ENCODE data around the gene FXN.
A peak's percentile ranks its signal among the peaks of the same experiment; 100 is the strongest.
"Not testable (repeated sequence)": the region's sequence is repeated elsewhere in the genome, so short reads cannot be mapped to it uniquely, and the experiment has no call there.

Gene FXN
- 6.0 to 19.5 (median 11.9) reads per million in 9 experiments for total RNA-seq

- peak; percentile 89 for ATAC-seq (replicated peaks)
- H3K4me1 Mint-ChIP-seq (ENCODE audit: low read depth in 2 of 2) = peaks cover 10 to 12% of the 10 kb centered on the region in 2 donors
Measured at GRCh38 chr9:69035438-69036308, at the start of gene FXN. FXN (plus strand) TSS chr9:69035752; CDS start chr9:69035783, 31 bp downstream.

GRCh38 chr9:68986949-68987348, 48.6 kb upstream of the FXN start:
- not testable (repeated sequence) for ATAC-seq (replicated peaks); H3K27me3 Mint-ChIP-seq; H3K9me3 Mint-ChIP-seq; H3K4me1 Mint-ChIP-seq (ENCODE audit: low read depth in 2 of 2); H3K36me3 Mint-ChIP-seq (ENCODE audit: insufficient read depth); H3K4me3 Mint-ChIP-seq; H3K27ac Mint-ChIP-seq; DNase-seq

More at GRCh38 chr9:69035438-69036308, at the start of gene FXN:
- Mint-ChIP-seq H3K27me3 (no peaks in the 10 kb centered on the region), H3K4me3 (peak within 1 kb of the TSS; percentile 94 to 99), H3K36me3 (ENCODE audit: insufficient read depth) (peaks cover 7% of the 10 kb centered on the region), H3K9me3 (no peaks in the 10 kb centered on the region), H3K27ac (peak within 1 kb of the TSS; percentile 80 to 88)
- DNase-seq = peak; percentile 73 to 77 (median 77)

GRCh38 chr9:68991457-68991856, 44.1 kb upstream of the FXN start:
- Mint-ChIP-seq H3K36me3 (ENCODE audit: insufficient read depth) (no peaks in the 10 kb centered on the region), H3K27ac (no peak overlapping the region), H3K4me1 (ENCODE audit: low read depth in 2 of 2) (peaks cover 0 to 3% of the 10 kb centered on the region in 2 donors), H3K9me3 (no peaks in the 10 kb centered on the region), H3K27me3 (peaks cover 6 to 19% of the 10 kb centered on the region in 2 donors), H3K4me3 (no peak overlapping the region)
- no peak for DNase-seq
- no peak for ATAC-seq (replicated peaks)

DNA sequence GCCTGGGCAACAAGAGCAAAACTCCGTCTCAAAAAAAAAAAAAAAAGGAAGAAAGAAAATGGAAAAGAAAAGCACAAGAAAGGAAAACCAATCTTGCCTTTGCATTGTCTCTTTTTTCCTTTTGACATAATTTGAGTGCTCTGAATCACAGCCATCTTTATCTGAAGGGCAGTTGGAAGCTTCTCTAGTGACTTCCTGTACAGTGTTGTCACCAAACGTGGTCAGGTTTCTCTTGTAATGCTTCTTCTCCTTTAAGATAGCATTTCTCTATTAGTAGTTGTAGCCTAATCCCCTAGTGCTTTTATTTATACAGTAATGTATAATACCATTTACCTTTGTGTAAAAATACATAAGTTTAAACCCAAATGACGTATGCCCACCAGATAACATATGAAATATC, 39.8 kb upstream of the FXN start:
- Mint-ChIP-seq H3K9me3 (no peaks in the 10 kb centered on the region), H3K27ac (peak overlapping the region in 1 of 2 donors; percentile 35), H3K27me3 (peaks cover 6 to 11% of the 10 kb centered on the region in 2 donors), H3K4me1 (ENCODE audit: low read depth in 2 of 2) (peaks cover 0 to 3% of the 10 kb centered on the region in 2 donors), H3K4me3 (no peak overlapping the region), H3K36me3 (ENCODE audit: insufficient read depth) (no peaks in the 10 kb centered on the region)
- DNase-seq (no peak), ATAC-seq (replicated peaks) (no peak)

- Mint-ChIP-seq H3K27me3 (peaks cover 10 to 17% of the 10 kb centered on the region in 2 donors), H3K4me1 (ENCODE audit: low read depth in 2 of 2) (peaks cover 0 to 3% of the 10 kb centered on the region in 2 donors), H3K9me3 (no peaks in the 10 kb centered on the region), H3K4me3 (peak overlapping the region in 1 of 2 donors; percentile 35), H3K36me3 (ENCODE audit: insufficient read depth) (no peaks in the 10 kb centered on the region), H3K27ac (peak overlapping the region in 1 of 2 donors; percentile 5)
- no peak for ATAC-seq (replicated peaks)
- no peak for DNase-seq
Measured at GRCh38 chr9:68996462-68996861, 39.1 kb upstream of the FXN start.

GRCh38 chr9:68997666-68998065, 37.9 kb upstream of the FXN start:
- ATAC-seq (replicated peaks) (no peak), DNase-seq (no peak)
- Mint-ChIP-seq H3K4me3 (no peak overlapping the region), H3K4me1 (ENCODE audit: low read depth in 2 of 2) (peaks cover 0 to 3% of the 10 kb centered on the region in 2 donors), H3K27me3 (peaks cover 21 to 28% of the 10 kb centered on the region in 2 donors), H3K9me3 (no peaks in the 10 kb centered on the region), H3K36me3 (ENCODE audit: insufficient read depth) (no peaks in the 10 kb centered on the region), H3K27ac (no peak overlapping the region)

DNA sequence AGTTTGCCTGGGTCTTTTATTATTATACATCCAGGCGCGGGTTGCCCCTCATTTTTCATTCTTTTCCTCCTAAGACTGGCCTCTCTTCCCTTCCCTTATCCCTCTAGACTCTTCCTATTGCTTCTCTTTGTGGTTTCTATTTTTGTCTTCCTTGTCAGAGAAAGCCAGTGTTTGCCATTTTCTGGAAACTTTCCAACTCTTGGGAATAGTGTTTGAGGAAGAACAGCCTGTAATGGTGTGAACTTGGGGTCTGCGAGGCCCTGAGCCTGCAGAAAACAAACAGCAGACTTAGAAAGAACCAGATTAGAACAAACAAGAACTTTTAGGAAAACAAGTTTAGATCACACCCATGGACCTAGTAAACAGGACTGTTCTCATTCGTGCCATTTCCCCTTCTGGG, 37.2 kb upstream of the FXN start:
- no peaks in the 10 kb centered on the region for H3K9me3 Mint-ChIP-seq
- no peak for ATAC-seq (replicated peaks)
- H3K27me3 Mint-ChIP-seq = peaks cover 16 to 28% of the 10 kb centered on the region in 2 donors
- no peak overlapping the region for H3K27ac Mint-ChIP-seq
- no peak overlapping the region for H3K4me3 Mint-ChIP-seq
- peaks cover 0 to 3% of the 10 kb centered on the region in 2 donors for H3K4me1 Mint-ChIP-seq (ENCODE audit: low read depth in 2 of 2)
- H3K36me3 Mint-ChIP-seq (ENCODE audit: insufficient read depth) = no peaks in the 10 kb centered on the region
- DNase-seq = no peak

- ATAC-seq (replicated peaks) = peak; percentile 52
- H3K4me1 Mint-ChIP-seq (ENCODE audit: low read depth in 2 of 2) = peaks cover 0 to 3% of the 10 kb centered on the region in 2 donors
- H3K27ac Mint-ChIP-seq = no peak overlapping the region
- no peaks in the 10 kb centered on the region for H3K36me3 Mint-ChIP-seq (ENCODE audit: insufficient read depth)
- peaks cover 15 to 28% of the 10 kb centered on the region in 2 donors for H3K27me3 Mint-ChIP-seq
- H3K4me3 Mint-ChIP-seq = no peak overlapping the region
- H3K9me3 Mint-ChIP-seq = no peaks in the 10 kb centered on the region
- no peak for DNase-seq
Measured at GRCh38 chr9:68998812-68999211, 36.7 kb upstream of the FXN start.

GRCh38 chr9:68999393-69000105, 36.0 kb upstream of the FXN start:
- Mint-ChIP-seq H3K4me1 (ENCODE audit: low read depth in 2 of 2) (peaks cover 0 to 3% of the 10 kb centered on the region in 2 donors), H3K36me3 (ENCODE audit: insufficient read depth) (no peaks in the 10 kb centered on the region), H3K9me3 (no peaks in the 10 kb centered on the region), H3K27ac (no peak overlapping the region), H3K4me3 (no peak overlapping the region), H3K27me3 (peaks cover 17 to 36% of the 10 kb centered on the region in 2 donors)
- ATAC-seq (replicated peaks) (peak; percentile 92), DNase-seq (peak; percentile 50 to 57 (median 50))

DNA sequence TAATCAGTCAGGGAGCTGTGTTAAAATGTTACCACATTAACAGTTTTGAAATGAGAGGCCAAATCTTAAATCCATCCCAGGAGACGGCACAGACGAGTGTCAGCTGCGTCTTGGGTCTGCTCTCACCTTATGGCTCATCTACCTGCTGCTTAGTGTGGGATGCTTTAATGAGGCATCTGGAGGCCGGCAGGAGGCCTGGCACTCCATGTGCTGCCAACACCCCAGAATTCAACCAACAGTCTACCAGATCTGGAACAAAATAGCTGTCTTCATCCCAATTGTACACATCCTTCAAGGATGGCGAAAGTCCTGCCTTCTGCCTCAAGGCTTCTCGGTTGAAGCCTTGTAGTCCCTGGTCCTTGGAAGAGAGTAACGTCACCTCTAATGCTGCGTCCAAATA, 33.6 kb upstream of the FXN start:
- Mint-ChIP-seq H3K36me3 (ENCODE audit: insufficient read depth) (no peaks in the 10 kb centered on the region), H3K9me3 (no peaks in the 10 kb centered on the region), H3K4me3 (no peak overlapping the region), H3K4me1 (ENCODE audit: low read depth in 2 of 2) (no peaks in the 10 kb centered on the region), H3K27me3 (peaks cover 20 to 52% of the 10 kb centered on the region in 2 donors), H3K27ac (no peak overlapping the region)
- no peak for ATAC-seq (replicated peaks)
- DNase-seq = no peak

DNA sequence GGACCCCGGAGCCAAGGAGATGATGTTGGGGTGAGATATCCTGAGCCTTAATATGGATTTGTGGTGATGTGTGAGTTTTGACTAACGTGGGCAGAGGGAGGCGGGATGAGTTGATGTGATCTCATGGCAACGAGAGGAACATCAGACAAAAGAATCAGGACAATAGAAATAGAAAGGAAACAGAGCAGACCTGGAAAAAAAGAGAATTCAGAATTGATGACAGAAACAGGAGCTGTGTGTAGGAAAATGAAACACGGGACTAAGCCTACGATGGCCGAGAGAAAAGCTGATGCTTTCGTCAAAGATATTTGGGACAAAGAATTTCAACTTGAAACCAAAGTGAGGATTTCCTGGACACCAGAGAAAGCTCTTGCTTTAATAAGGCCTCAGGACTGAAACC, 32.5 kb upstream of the FXN start:
- Mint-ChIP-seq H3K27me3 (peaks cover 20 to 63% of the 10 kb centered on the region in 2 donors), H3K9me3 (no peaks in the 10 kb centered on the region), H3K4me1 (ENCODE audit: low read depth in 2 of 2) (no peaks in the 10 kb centered on the region), H3K36me3 (ENCODE audit: insufficient read depth) (no peaks in the 10 kb centered on the region), H3K4me3 (no peak overlapping the region), H3K27ac (no peak overlapping the region)
- ATAC-seq (replicated peaks) (no peak), DNase-seq (no peak)

DNA sequence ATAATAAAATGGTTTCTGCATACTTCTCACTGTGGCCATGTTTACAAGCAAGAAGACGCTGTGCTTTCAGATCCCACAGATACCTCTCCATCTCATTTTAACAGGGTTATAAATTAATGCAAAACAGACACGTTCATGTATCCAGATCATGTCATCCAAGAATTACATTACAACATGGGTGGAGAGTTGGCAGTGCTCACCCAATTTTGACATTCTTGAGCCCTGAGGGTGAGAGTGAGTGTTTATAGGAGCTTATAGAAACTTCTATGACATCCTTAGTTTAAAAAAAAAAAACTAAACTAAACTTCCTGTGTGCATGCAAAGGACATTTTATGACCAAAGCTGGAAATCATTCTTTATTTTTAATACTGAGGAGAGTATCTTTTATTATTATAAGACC, 30.7 kb upstream of the FXN start:
- Mint-ChIP-seq H3K9me3 (no peaks in the 10 kb centered on the region), H3K4me3 (no peak overlapping the region), H3K27me3 (peaks cover 20 to 68% of the 10 kb centered on the region in 2 donors), H3K27ac (no peak overlapping the region), H3K4me1 (ENCODE audit: low read depth in 2 of 2) (no peaks in the 10 kb centered on the region), H3K36me3 (ENCODE audit: insufficient read depth) (no peaks in the 10 kb centered on the region)
- no peak for ATAC-seq (replicated peaks)
- DNase-seq = no peak

DNA sequence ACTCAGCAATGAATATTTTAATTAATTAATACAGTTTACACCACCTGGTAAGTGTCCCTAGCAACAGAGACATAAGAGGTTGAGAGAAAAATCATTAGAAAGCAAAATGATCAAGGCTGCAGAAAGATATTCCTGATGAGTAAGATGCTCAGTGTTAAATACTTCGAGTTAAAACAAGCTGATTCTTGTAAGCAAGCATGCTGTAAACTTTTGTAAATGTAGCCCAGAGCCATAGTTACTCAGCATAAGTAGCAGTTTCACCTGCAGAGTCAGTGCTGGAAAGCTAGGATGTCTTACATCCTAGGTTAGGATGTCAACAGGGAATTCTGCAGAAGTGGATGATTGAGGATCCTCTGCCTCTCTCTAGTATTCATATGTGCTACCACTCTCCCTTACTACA, 25.8 kb upstream of the FXN start:
- DNase-seq (no peak), ATAC-seq (replicated peaks) (no peak)
- Mint-ChIP-seq H3K27me3 (peaks cover 21 to 70% of the 10 kb centered on the region in 2 donors), H3K4me1 (ENCODE audit: low read depth in 2 of 2) (peaks cover 0 to 7% of the 10 kb centered on the region in 2 donors), H3K27ac (no peak overlapping the region), H3K36me3 (ENCODE audit: insufficient read depth) (no peaks in the 10 kb centered on the region), H3K4me3 (no peak overlapping the region), H3K9me3 (no peaks in the 10 kb centered on the region)
